ENCODE results near the gene DUSP3. TPM values are rescaled to one million over a fixed set of nuclear protein-coding genes. Genes with fewer than 3 reads are reported as not detected.

DUSP3 gene
- total RNA-seq, 1 donor from 2014 or later = 39.7 TPM

GRCh38 chr17:43771463-43771862 is 7.3 kb downstream of the DUSP3 start:
- Histone ChIP-seq H3K36me3 (ENCODE audit: control insufficient read depth in 3 of 3, insufficient read depth in 3 of 3, low read length in 3 of 3) (peaks cover 58 to 70% (median 60%) of the 10 kb centered on the region in 3 donors), H3K4me1 (ENCODE audit: control insufficient read depth in 3 of 3, insufficient read depth in 3 of 3, low read length in 3 of 3) (peaks cover 54 to 70% (median 61%) of the 10 kb centered on the region in 3 donors)

GRCh38 chr17:43770957-43771356 is 7.8 kb downstream of the DUSP3 start:
- Histone ChIP-seq H3K27ac (ENCODE audit: low read depth, low read length) (no peak overlapping the region), H3K9me3 (ENCODE audit: control insufficient read depth in 3 of 3, low read length in 3 of 3) (no peaks in the 10 kb centered on the region), H3K36me3 (ENCODE audit: control insufficient read depth in 3 of 3, insufficient read depth in 3 of 3, low read length in 3 of 3) (peaks cover 63 to 66% (median 65%) of the 10 kb centered on the region in 3 donors), H3K4me3 (ENCODE audit: low read length in 3 of 3) (no peak overlapping the region), H3K27me3 (ENCODE audit: control insufficient read depth in 3 of 3, insufficient read depth in 3 of 3, low read length in 3 of 3) (no peaks in the 10 kb centered on the region), H3K4me1 (ENCODE audit: control insufficient read depth in 3 of 3, insufficient read depth in 3 of 3, low read length in 3 of 3) (peaks cover 49 to 65% (median 56%) of the 10 kb centered on the region in 3 donors), H3K9ac (ENCODE audit: low read depth in 1 of 3, low read length in 3 of 3) (no peak overlapping the region)

More at GRCh38 chr17:43771463-43771862, 7.3 kb downstream of the DUSP3 start:
- Histone ChIP-seq H3K27ac (ENCODE audit: low read depth, low read length) (no peak overlapping the region), H3K27me3 (ENCODE audit: control insufficient read depth in 3 of 3, insufficient read depth in 3 of 3, low read length in 3 of 3) (no peaks in the 10 kb centered on the region), H3K4me3 (ENCODE audit: low read length in 3 of 3) (no peak overlapping the region), H3K9ac (ENCODE audit: low read depth in 1 of 3, low read length in 3 of 3) (no peak overlapping the region), H3K9me3 (ENCODE audit: control insufficient read depth in 3 of 3, low read length in 3 of 3) (no peaks in the 10 kb centered on the region)

GRCh38 chr17:43769859-43770258 is 8.9 kb downstream of the DUSP3 start:
- H3K9me3 ChIP-seq (ENCODE audit: control insufficient read depth in 3 of 3, low read length in 3 of 3) = no peaks in the 10 kb centered on the region
- H3K27me3 ChIP-seq (ENCODE audit: control insufficient read depth in 3 of 3, insufficient read depth in 3 of 3, low read length in 3 of 3) = no peaks in the 10 kb centered on the region
- H3K27ac ChIP-seq (ENCODE audit: low read depth, low read length) = no peak overlapping the region
- H3K4me1 ChIP-seq (ENCODE audit: control insufficient read depth in 3 of 3, insufficient read depth in 3 of 3, low read length in 3 of 3) = peaks cover 38 to 55% (median 47%) of the 10 kb centered on the region in 3 donors
- H3K9ac ChIP-seq (ENCODE audit: low read depth in 1 of 3, low read length in 3 of 3) = no peak overlapping the region
- H3K4me3 ChIP-seq (ENCODE audit: low read length in 3 of 3) = no peak overlapping the region
- peaks cover 63 to 72% (median 63%) of the 10 kb centered on the region in 3 donors for H3K36me3 ChIP-seq (ENCODE audit: control insufficient read depth in 3 of 3, insufficient read depth in 3 of 3, low read length in 3 of 3)

GRCh38 chr17:43769426-43769825 is 9.4 kb downstream of the DUSP3 start:
- Histone ChIP-seq H3K9ac (ENCODE audit: low read depth in 1 of 3, low read length in 3 of 3) (no peak overlapping the region), H3K4me3 (ENCODE audit: low read length in 3 of 3) (no peak overlapping the region), H3K4me1 (ENCODE audit: control insufficient read depth in 3 of 3, insufficient read depth in 3 of 3, low read length in 3 of 3) (peaks cover 34 to 51% (median 42%) of the 10 kb centered on the region in 3 donors), H3K27ac (ENCODE audit: low read depth, low read length) (no peak overlapping the region), H3K9me3 (ENCODE audit: control insufficient read depth in 3 of 3, low read length in 3 of 3) (no peaks in the 10 kb centered on the region), H3K36me3 (ENCODE audit: control insufficient read depth in 3 of 3, insufficient read depth in 3 of 3, low read length in 3 of 3) (peaks cover 59 to 71% (median 59%) of the 10 kb centered on the region in 3 donors), H3K27me3 (ENCODE audit: control insufficient read depth in 3 of 3, insufficient read depth in 3 of 3, low read length in 3 of 3) (no peaks in the 10 kb centered on the region)

GRCh38 chr17:43768943-43769342 is 9.8 kb downstream of the DUSP3 start:
- H3K36me3 ChIP-seq (ENCODE audit: control insufficient read depth in 3 of 3, insufficient read depth in 3 of 3, low read length in 3 of 3) = peaks cover 54 to 66% (median 54%) of the 10 kb centered on the region in 3 donors

GRCh38 chr17:43768382-43768781 is 10.4 kb downstream of the DUSP3 start:
- Histone ChIP-seq H3K4me1 (ENCODE audit: control insufficient read depth in 3 of 3, insufficient read depth in 3 of 3, low read length in 3 of 3) (peaks cover 24 to 41% (median 32%) of the 10 kb centered on the region in 3 donors), H3K27ac (ENCODE audit: low read depth, low read length) (no peak overlapping the region), H3K27me3 (ENCODE audit: control insufficient read depth in 3 of 3, insufficient read depth in 3 of 3, low read length in 3 of 3) (no peaks in the 10 kb centered on the region), H3K4me3 (ENCODE audit: low read length in 3 of 3) (no peak overlapping the region), H3K36me3 (ENCODE audit: control insufficient read depth in 3 of 3, insufficient read depth in 3 of 3, low read length in 3 of 3) (peaks cover 52 to 69% (median 53%) of the 10 kb centered on the region in 3 donors), H3K9me3 (ENCODE audit: control insufficient read depth in 3 of 3, low read length in 3 of 3) (no peaks in the 10 kb centered on the region), H3K9ac (ENCODE audit: low read depth in 1 of 3, low read length in 3 of 3) (peak overlapping the region in 1 of 3 donors; percentile 33)

More at GRCh38 chr17:43768943-43769342, 9.8 kb downstream of the DUSP3 start:
- Histone ChIP-seq H3K4me3 (ENCODE audit: low read length in 3 of 3) (no peak overlapping the region), H3K9ac (ENCODE audit: low read depth in 1 of 3, low read length in 3 of 3) (peak overlapping the region in 1 of 3 donors; percentile 33), H3K27me3 (ENCODE audit: control insufficient read depth in 3 of 3, insufficient read depth in 3 of 3, low read length in 3 of 3) (no peaks in the 10 kb centered on the region), H3K27ac (ENCODE audit: low read depth, low read length) (no peak overlapping the region), H3K4me1 (ENCODE audit: control insufficient read depth in 3 of 3, insufficient read depth in 3 of 3, low read length in 3 of 3) (peaks cover 30 to 46% (median 37%) of the 10 kb centered on the region in 3 donors), H3K9me3 (ENCODE audit: control insufficient read depth in 3 of 3, low read length in 3 of 3) (no peaks in the 10 kb centered on the region)

GRCh38 chr17:43767713-43768059 is 11.1 kb downstream of the DUSP3 start:
- Histone ChIP-seq H3K4me3 (ENCODE audit: low read length in 3 of 3) (no peak overlapping the region), H3K4me1 (ENCODE audit: control insufficient read depth in 3 of 3, insufficient read depth in 3 of 3, low read length in 3 of 3) (peaks cover 17 to 34% (median 25%) of the 10 kb centered on the region in 3 donors), H3K36me3 (ENCODE audit: control insufficient read depth in 3 of 3, insufficient read depth in 3 of 3, low read length in 3 of 3) (peaks cover 46 to 65% (median 47%) of the 10 kb centered on the region in 3 donors), H3K9ac (ENCODE audit: low read depth in 1 of 3, low read length in 3 of 3) (peak overlapping the region in 1 of 3 donors; percentile 40), H3K9me3 (ENCODE audit: control insufficient read depth in 3 of 3, low read length in 3 of 3) (no peaks in the 10 kb centered on the region), H3K27me3 (ENCODE audit: control insufficient read depth in 3 of 3, insufficient read depth in 3 of 3, low read length in 3 of 3) (no peaks in the 10 kb centered on the region), H3K27ac (ENCODE audit: low read depth, low read length) (no peak overlapping the region)

GRCh38 chr17:43767053-43767712 is 11.6 kb downstream of the DUSP3 start:
- Histone ChIP-seq H3K27ac (ENCODE audit: low read depth, low read length) (no peak overlapping the region), H3K36me3 (ENCODE audit: control insufficient read depth in 3 of 3, insufficient read depth in 3 of 3, low read length in 3 of 3) (peaks cover 41 to 60% (median 42%) of the 10 kb centered on the region in 3 donors), H3K9ac (ENCODE audit: low read depth in 1 of 3, low read length in 3 of 3) (peak overlapping the region in 1 of 3 donors; percentile 33), H3K9me3 (ENCODE audit: control insufficient read depth in 3 of 3, low read length in 3 of 3) (no peaks in the 10 kb centered on the region), H3K27me3 (ENCODE audit: control insufficient read depth in 3 of 3, insufficient read depth in 3 of 3, low read length in 3 of 3) (no peaks in the 10 kb centered on the region), H3K4me1 (ENCODE audit: control insufficient read depth in 3 of 3, insufficient read depth in 3 of 3, low read length in 3 of 3) (peaks cover 12 to 29% (median 20%) of the 10 kb centered on the region in 3 donors), H3K4me3 (ENCODE audit: low read length in 3 of 3) (no peak overlapping the region)

GRCh38 chr17:43766413-43767052 is 12.2 kb downstream of the DUSP3 start:
- no peaks in the 10 kb centered on the region for H3K27me3 ChIP-seq (ENCODE audit: control insufficient read depth in 3 of 3, insufficient read depth in 3 of 3, low read length in 3 of 3)
- H3K36me3 ChIP-seq (ENCODE audit: control insufficient read depth in 3 of 3, insufficient read depth in 3 of 3, low read length in 3 of 3) = peaks cover 38 to 57% (median 39%) of the 10 kb centered on the region in 3 donors
- H3K9ac ChIP-seq (ENCODE audit: low read depth in 1 of 3, low read length in 3 of 3) = peak overlapping the region in 1 of 3 donors; percentile 33
- no peak overlapping the region for H3K27ac ChIP-seq (ENCODE audit: low read depth, low read length)
- H3K9me3 ChIP-seq (ENCODE audit: control insufficient read depth in 3 of 3, low read length in 3 of 3) = no peaks in the 10 kb centered on the region
- H3K4me1 ChIP-seq (ENCODE audit: control insufficient read depth in 3 of 3, insufficient read depth in 3 of 3, low read length in 3 of 3) = peaks cover 10 to 24% (median 19%) of the 10 kb centered on the region in 3 donors
- H3K4me3 ChIP-seq (ENCODE audit: low read length in 3 of 3) = no peak overlapping the region
